Measurements from ENCODE around the gene SPDYE18.
"Not testable (repeated sequence)": the region's sequence is repeated elsewhere in the genome, so short reads cannot be mapped to it uniquely, and the experiment has no call there.

SPDYE18 gene

GRCh38 chr7:77062557-77062956 lies at the start of gene SPDYE18:
Gene SPDYE18, minus strand, starts transcription at chr7:77062558. Its CDS starts 2,046 bp downstream, at chr7:77060512.
- not testable (repeated sequence) for DNase-seq

GRCh38 chr7:77108362-77108761 lies 46.0 kb upstream of the SPDYE18 start:
- not testable (repeated sequence) for DNase-seq

- not testable (repeated sequence) for DNase-seq
These were observed 45.3 kb upstream of the SPDYE18 start for GRCh38 chr7:77107659-77108058.

- DNase-seq, result not testable (repeated sequence)
These were observed 43.5 kb upstream of the SPDYE18 start for GRCh38 chr7:77105904-77106303.

- DNase-seq, result not testable (repeated sequence)
These were observed 40.3 kb upstream of the SPDYE18 start for GRCh38 chr7:77102671-77103070.

GRCh38 chr7:77101187-77101586 lies 38.8 kb upstream of the SPDYE18 start:
- DNase-seq, result not testable (repeated sequence)

GRCh38 chr7:77100501-77100900 lies 38.1 kb upstream of the SPDYE18 start:
- not testable (repeated sequence) for DNase-seq

- DNase-seq, result not testable (repeated sequence)
These were observed 29.9 kb upstream of the SPDYE18 start for GRCh38 chr7:77092301-77092700.

- DNase-seq, result not testable (repeated sequence)
These were observed 19.8 kb upstream of the SPDYE18 start for GRCh38 chr7:77082192-77082591.

- DNase-seq, result not testable (repeated sequence)
These were observed 17.9 kb upstream of the SPDYE18 start for GRCh38 chr7:77080236-77080635.

- DNase-seq, result not testable (repeated sequence)
These were observed 17.3 kb upstream of the SPDYE18 start for GRCh38 chr7:77079624-77080023.

GRCh38 chr7:77079112-77079511 lies 16.8 kb upstream of the SPDYE18 start:
- not testable (repeated sequence) for DNase-seq

- DNase-seq, result not testable (repeated sequence)
These were observed 14.7 kb upstream of the SPDYE18 start for GRCh38 chr7:77077060-77077459.

GRCh38 chr7:77074786-77075396 lies 12.5 kb upstream of the SPDYE18 start:
- DNase-seq, result not testable (repeated sequence)

- DNase-seq, result not testable (repeated sequence)
These were observed 8.8 kb upstream of the SPDYE18 start for GRCh38 chr7:77071108-77071507.

- not testable (repeated sequence) for DNase-seq
These were observed 3.5 kb upstream of the SPDYE18 start for GRCh38 chr7:77065869-77066268.

GRCh38 chr7:77063732-77064131 lies 1.4 kb upstream of the SPDYE18 start:
- DNase-seq, result not testable (repeated sequence)

- DNase-seq, result not testable (repeated sequence)
These were observed 30.1 kb downstream of the SPDYE18 start, which contains the start of gene SPDYE17 for GRCh38 chr7:77032261-77032660. Gene SPDYE17, minus strand, starts transcription at chr7:77032361. Its CDS starts 1,791 bp downstream, at chr7:77030570.

GRCh38 chr7:77026349-77026748 lies 36.0 kb downstream of the SPDYE18 start:
- DNase-seq, result not testable (repeated sequence)

- DNase-seq, result not testable (repeated sequence)
These were observed 52.2 kb downstream of the SPDYE18 start for GRCh38 chr7:77010074-77010680.

GRCh38 chr7:77008000-77008399 lies 54.4 kb downstream of the SPDYE18 start:
- not testable (repeated sequence) for DNase-seq

- not testable (repeated sequence) for DNase-seq
These were observed 55.9 kb downstream of the SPDYE18 start for GRCh38 chr7:77006127-77007110.
